Left renal cortex interstitium (tissue), 4 donors: ENCODE data around the gene KDM2A. TPM values are rescaled to one million over a fixed set of nuclear protein-coding genes. Genes with fewer than 3 reads are reported as not detected.
"Not testable (repeated sequence)": the region's sequence is repeated elsewhere in the genome, so short reads cannot be mapped to it uniquely, and the experiment has no call there.

ENCODE experiments used
- DNase-seq, 4 donors: peaks; one replicate each; pipeline ENCODE4 v3.0.0-alpha.2; 2013; ENCODE audit warnings: low read depth in 4 of 4, low spot score in 2 of 4, missing footprints in 1 of 4
- polyA plus RNA-seq, 4 donors: library from polyadenylated mRNA; unstranded; fragments of 120-200 nt; gene quantifications; one replicate each; pipeline ENCODE4 v1.2.1, GENCODE V29; 2013; ENCODE audit not compliant: insufficient read length in 4 of 4

Gene KDM2A
- polyA plus RNA-seq, 4 donors: 66.3 to 92.0 (median 75.9) TPM

DNA sequence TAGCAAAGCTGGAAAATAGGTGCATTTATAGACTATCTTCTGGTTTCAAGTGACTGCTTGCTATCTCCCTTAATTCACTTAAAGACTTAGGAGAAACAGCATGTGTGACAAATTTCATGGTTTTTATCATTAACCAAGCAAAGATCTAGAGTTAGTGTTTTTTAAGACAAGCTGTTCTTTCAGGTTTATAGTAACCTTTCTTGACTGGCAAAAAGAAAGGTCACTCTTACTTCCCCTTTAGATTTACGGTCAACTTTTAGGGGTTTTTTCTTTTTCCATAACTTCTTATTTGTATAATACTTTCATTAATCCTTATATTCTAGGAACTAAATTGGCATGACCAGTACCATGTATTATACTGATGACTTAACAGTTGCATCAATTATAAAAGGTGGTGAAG, 46.6 kb downstream of the KDM2A start:
- DNase-seq: no peak

DNA sequence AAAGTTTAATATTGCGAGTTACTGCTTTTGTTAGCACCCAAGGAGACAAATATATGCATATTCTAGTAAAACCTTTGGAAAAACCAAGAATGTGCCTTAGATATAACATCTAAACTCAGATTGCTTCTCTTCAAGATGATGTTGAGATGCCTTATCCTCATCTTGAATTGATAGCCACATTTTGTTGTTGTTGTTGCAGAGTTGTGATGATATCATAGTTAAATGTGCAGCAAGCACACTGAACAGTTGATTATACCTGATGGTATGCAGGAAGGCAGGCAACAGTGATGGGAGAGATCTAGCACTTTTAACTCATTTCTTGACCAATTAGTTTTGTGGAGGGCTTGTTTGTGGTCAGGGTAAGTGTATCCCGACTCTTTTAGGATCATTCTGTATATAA, 48.0 kb downstream of the KDM2A start:
- DNase-seq: no peak

DNA sequence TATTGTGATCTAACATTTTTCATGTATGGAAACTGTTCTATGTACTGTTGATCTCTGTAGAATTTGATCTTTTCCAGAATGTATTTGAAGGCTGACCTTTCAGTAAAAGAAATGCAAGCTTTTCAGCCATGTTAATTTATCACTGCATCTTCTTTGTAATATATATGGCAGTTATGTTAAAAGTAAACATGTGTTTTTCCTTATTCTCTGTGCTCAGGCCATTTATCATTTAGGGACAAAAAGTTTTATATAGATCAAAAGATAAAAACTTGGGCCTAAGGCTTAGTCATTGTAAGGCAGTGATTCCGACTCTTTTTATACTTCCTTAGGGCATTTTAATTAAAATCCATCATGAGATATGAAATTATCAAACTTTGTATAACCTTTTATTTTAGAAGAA, 48.7 kb downstream of the KDM2A start:
- no peak for DNase-seq

DNA sequence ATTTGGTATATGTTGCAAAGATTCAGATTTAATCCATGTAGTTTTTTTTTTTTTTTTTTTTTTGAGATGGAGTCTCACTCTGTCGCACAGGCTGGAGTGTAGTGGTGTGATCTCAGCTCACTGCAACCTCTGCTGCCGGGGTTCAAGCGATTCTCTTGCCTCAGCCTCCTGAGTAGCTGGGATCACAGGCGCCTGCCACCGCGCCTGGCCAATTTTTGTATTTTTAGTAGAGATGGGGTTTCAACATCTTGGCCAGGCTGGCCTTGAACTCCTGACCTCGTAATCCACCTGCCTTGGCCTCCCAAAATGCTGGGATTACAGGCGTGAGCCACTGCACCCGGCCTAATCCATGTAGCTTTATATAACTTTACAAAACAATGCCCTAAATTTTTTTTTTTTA, 49.8 kb downstream of the KDM2A start:
- DNase-seq: not testable (repeated sequence)

DNA sequence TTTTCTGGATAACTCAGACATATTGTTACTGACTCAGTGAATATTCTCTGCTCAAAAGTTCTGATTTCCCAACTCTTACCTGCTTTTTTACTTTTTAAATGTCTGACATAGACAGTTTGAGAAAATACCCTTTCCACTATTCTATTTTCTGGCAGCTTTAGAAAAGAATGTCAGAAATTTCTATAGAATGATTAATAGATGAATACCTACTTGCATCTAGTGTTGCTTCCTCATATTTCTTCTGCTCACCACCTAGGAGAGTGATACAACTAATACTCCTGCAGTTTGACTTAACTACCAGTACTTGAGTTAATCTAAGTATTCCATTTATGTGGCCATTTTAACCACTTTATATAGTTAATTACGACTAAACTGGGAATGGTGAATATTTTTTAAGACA, 55.2 kb downstream of the KDM2A start:
- DNase-seq: no peak

DNA sequence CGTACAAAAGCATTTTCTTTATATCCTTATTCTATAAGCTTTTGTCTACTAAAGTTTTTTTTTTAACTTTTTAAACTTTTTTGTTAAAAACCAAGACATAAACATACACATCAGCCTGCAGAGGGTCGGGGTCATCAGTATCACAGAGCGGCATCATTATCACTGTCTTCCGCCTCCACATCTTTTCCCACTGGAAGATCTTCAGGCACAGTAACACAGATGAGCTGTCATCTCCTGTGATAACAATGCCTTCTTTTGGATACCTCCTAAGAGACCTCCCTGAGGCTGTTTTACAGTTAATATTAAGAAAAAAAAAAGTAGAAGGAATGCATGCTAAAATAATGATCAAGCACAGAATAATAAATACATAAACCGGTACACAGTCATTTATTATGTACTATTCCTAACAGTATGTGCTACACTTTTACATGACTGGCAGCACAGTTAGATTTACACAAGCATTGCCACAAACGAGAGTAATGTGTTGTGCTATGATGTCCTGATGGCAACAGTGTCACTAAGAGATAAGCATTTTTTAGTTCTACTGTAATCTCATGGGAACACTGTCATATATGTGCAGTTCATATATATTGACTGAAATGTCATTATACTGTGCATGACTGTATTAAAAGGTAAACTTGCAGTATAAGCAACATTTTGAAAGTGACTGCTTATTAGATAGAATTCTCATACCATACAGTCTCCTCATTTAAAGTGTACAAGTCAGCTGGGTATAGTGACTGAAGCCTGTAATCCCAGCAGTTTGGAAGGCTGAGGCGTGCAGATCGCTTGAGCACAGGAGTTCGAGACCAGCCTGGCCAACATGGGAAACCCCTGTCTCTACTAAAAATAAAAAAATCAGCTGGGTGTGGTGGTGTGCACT, 58.6 kb downstream of the KDM2A start:
- no peak for DNase-seq

DNA sequence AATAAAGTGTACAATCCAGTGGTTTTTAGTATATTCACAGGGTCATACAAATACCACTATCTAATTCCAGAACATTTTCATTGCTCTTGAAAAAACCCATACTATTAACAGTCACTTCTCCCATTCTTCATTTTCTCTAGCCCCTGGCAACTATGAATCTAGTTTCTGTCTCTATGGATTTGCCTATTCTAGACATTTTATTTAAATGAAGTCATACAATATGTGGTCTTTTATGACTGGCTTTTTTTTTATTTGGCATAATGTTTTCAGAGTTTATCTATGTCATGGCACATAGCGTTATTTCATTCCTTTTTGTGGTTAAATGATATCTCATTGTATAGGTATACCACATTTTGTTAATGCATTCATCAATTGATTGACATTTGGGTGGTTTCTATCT, 59.4 kb downstream of the KDM2A start:
- no peak for DNase-seq

DNA sequence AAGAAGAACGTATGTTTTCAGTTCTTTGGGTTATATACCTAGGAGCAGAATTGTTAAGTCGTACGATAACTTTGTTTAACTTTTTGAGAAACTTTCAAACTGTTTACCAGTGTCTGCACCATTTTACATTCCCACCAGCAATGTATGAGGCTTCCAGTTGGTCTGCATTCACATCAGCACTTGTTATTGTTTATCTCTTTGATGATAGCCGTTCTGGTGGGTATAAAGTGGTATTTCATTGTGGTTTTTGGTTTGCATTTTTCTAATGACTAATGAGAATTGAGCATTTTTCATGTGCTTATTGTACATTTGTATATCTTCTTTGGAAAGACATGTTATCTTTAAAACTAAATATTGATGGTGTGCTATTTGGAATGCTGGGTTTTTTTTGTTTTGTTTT, 59.8 kb downstream of the KDM2A start:
- DNase-seq: no peak

DNA sequence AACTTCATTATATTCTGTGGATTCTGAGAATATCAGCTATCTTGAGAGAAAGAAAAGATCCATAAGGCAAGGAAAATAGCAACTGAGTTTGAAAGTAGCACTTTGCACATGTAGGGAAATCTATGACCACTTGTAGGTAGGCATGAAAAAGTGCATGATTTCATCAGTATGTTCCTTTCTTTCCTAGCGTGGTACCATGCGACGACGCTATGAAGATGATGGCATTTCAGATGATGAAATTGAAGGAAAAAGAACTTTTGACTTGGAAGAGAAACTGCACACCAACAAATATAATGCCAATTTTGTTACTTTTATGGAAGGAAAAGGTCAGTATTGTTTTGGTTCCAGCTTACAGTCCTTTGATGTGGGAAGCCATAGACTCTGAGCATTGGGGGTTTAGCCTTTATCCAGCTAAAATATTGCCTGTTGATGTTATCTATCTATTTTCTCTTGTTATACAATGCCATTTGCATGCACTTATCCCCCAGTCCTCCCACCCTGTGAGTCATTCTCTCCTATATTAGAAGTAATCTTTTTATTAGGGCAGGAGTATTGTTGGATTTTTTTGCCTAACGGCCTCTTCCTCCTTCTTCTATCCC, 60.9 kb downstream of the KDM2A start:
- DNase-seq: no peak

DNA sequence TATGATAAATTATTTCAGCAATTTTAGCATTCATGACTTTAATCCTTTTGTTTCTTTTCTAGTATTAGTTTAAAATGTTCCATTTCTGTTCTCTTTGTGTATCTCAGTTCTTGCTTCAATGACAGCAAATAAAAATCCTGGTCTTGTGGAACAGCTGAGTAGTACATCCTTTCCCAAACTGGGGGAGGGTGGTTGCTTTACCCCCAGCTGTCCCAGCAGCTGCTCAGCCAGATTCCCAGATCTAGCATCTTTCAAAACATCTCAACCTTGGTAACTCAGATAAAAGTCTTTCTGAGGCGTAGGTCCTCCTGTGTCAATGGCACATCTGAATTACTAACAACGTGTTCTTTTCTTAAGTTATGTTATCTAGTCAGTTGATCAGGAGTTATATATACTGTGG, 75.0 kb downstream of the KDM2A start:
- DNase-seq: no peak

DNA sequence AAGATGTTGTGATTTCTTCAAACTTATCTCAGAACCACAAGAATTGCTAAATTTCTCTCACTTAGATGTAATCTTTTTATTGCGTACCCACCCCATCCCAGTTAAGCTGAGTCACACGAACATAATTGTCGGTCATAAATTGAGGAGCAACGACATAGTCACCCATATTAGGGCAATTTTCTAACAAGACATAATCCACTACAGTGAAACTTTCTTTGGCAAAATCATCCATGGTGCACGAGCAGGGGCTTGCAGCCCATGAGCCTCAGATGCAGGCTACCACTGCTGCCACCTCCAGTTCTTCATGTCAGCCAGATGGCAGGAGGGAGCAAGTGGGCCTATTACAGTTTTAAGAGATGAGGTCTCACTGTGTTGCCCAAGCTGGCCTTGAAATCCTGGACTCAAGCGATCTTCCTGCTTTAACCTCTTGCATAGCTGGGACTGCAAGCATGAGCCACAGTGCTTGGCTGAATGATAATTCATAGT, 77.0 kb downstream of the KDM2A start:
- no peak for DNase-seq

DNA sequence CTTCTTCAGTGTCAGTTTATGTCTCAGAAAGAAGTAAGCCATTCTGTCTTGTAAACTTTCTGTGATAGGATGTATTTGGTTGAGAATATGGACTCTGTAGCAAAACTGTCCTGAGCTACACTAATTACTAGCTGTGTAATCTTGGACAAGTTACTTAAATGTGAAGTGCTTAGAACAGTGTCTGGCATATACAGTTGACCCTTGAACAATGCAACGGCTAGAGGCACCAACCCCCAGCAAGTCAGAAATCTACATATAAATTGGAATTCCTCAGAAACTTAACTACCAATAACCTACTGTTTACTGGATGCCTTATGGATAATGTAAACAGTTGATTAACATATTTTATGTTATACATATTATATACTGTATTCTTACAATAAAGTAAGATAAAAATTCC, 78.5 kb downstream of the KDM2A start:
- DNase-seq: no peak

DNA sequence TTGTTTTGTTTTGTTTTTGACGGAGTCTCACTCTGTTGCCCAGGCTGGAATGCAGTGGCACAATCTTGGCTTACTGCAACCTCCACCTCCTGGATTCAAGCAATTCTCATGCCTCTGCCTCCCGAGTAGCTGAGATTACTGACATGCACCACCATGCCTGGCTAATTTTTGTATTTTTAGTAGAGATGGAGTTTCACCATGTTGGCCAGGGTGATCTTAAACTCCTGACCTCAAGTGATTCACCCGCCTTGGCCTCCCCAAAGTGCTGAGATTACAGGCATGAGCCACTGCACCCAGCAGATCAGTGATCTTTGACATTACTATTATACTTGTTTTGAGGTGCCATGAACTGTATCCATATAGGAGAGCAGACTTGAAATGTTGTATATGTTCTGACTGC, 79.7 kb downstream of the KDM2A start:
- DNase-seq: not testable (repeated sequence)

DNA sequence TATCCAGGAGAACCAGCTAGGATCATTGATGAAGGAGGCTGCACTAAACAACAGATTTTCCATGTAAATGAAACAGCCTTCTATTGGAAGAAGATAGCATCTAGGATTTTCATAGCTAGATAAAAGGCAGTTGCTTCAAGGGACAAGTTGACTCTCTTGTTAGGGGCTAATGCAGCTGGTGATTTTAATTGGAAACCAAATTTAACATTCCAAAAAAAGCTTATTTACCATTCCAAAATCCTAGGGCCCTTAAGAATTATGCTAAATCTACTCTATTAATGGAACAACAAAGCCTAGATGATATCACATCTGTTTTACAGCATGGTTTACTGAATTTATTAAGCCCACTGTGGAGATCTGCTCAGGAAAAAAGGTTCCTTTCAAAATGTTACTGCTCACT, 80.7 kb downstream of the KDM2A start:
- DNase-seq: no peak

DNA sequence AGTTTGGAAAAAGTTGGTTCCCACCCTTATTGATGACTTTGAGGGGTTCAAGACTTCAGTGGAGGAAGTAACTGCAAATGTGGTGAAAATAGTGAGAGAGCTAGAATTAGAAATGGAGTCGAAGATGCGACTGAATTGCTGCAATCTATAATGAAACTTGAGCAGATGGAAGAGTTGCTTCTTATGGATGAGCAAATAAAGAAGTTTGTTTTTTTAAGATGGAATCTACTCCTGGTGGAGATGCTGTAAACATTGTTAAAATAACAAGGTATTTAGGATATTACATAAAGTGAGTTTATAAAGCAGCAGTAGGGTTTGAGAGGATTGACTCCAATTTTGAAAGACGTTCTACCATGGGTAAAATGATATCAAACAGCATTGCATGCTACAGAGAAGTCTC, 83.0 kb downstream of the KDM2A start:
- no peak for DNase-seq

DNA sequence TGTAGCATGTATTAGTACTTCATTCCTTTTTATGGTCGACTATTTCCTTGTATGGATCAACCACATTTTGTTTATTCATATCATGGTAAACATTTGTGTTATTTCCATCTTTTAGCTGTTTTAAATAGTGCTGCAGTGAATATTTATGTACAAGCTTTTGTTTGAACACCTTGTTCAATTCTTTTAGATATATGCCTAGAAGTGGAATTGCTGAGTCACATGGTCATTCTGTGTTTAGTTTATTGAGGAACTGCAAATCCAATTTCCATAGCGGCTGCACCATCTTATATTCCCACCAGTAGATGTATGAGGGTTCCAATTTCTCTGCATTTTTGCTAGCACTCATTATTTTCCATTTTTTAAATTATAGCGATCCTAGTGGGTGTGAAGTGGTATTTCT, 85.8 kb downstream of the KDM2A start:
- no peak for DNase-seq

DNA sequence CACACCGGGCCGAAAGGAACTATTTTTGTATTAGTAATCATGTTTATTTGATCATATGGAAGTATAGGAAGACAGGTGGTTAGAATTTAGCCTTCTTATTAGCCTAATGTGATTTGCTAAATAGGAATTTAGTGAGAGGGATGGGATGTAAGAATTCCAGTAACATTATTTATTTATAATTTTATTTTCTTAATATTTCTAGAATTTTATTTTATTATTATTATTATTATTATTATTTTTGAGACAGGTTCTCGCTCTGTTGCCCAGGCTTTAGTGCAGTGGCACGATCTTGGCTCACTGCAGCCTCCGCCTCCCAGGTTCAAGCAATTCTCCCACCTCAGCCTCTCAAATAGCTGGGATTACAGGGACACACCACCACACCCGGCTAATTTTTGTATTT, 90.2 kb downstream of the KDM2A start:
- DNase-seq: not testable (repeated sequence)

DNA sequence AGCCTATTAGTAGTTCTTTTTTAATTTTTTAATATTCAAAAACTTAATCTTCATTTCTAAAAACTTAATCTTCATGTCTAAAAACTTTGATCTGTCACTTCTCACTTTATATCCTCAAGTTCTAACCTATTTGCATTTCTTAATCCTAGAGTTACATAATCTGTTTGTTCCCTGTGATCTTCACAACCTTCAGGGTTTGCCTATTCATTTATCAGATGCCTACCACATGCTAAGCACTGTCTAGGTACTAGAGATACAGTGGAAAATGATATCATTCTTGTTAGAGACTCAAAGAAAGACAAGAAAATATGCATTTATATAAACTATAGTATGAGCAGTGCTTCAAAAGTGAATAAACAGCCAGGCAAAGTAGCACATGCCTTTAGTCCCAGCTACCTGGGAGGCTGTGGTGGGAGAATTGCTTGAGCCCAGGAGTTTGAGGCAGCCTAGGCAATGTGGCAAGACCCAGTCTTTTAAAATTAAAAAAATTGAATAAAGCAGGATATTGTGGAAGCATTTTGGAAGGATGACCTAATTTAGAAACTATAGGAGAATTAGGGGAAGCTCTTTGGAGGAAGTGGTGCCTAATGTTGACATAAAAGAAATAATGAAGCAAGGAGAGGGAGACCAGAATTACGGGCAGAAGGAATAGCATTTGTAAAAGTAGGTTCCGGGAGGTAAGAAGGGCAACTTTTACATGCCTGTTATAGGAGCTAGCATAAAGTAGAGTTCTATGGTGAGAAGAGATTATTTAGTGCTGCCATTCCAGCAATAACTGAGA, 92.8 kb downstream of the KDM2A start:
- no peak for DNase-seq

DNA sequence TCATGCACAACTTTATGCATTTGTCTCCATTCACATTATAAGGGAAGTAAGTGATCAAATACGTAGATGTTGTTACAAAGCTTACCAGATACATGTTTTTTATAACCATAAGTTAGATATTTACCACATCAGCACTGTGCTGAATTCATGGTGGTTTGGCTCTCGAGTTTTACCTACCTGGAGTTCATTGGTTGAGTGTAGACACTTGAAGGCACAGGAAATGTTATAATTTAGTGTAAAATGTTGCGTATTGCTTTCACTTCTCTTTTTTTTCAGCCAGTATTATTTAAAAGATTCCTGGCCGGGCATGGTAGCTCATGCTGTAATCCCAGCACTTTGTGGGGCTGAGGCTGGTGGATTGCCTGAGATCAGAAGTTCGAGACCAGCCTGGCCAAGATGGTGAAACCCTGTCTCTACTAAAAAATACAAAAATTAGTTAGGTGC, 94.1 kb downstream of the KDM2A start:
- no peak for DNase-seq

DNA sequence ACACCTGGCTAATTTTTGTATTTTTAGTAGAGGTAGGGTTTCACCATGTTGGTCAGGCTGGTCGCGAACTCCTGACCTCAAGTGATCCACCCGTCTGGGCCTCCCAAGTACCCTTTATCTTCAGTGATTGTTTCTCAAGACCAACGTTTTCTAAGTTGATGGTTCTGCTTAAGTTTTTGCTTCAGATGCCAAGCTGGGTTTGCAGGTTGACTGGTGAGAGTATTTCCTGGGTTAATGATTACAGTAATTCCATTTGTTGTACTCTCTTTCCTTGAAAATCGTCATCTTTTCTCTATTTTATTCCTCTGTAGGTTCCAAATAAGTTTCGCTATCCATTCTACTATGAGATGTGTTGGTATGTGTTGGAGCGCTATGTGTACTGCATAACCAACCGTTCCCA, 108.7 kb downstream of the KDM2A start:
- DNase-seq: no peak

DNA sequence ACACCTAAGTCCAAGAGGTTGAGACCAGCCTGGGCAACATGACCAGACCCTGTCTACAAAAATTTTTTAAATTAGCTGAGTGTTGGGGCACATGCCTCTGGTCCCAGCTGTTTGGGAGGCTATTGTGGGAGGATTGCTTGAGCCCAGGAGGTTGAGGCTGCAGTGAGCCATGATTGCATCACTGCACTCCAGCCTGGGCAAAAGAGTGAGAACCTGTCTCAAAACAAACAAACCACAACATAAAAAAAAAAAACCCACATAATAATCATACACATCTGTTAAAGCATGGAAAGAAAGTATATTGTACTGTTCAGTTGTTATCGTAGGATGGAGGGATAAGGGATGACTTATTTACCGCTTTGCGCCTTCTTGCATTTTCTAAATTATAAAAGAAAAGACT, 111.3 kb downstream of the KDM2A start:
- no peak for DNase-seq
